Middle frontal gyrus (tissue), 1 donor: ENCODE data around the gene ELMO1.

Source experiments
- DNase-seq: peaks from one replicate; pipeline ENCODE4 v3.0.0-alpha.2; 2015; ENCODE audit warnings: low spot score; ENCODE audit errors: extremely low spot score

ELMO1 gene

GRCh38 chr7:36854652-36855051, 594.0 kb downstream of the ELMO1 start:
- no peak for DNase-seq

- DNase-seq: no peak
Measured at GRCh38 chr7:36852931-36853330, 595.7 kb downstream of the ELMO1 start.

- no peak for DNase-seq
Measured at GRCh38 chr7:36852017-36852416, 596.6 kb downstream of the ELMO1 start.

GRCh38 chr7:36851382-36851781, 597.3 kb downstream of the ELMO1 start:
- no peak for DNase-seq

GRCh38 chr7:36847946-36848345, 600.7 kb downstream of the ELMO1 start:
- DNase-seq: no peak

- no peak for DNase-seq
Measured at GRCh38 chr7:36844374-36844773, 604.3 kb downstream of the ELMO1 start.

- DNase-seq: no peak
Measured at GRCh38 chr7:36840904-36841303, 607.8 kb downstream of the ELMO1 start.

GRCh38 chr7:36838616-36839225, 609.9 kb downstream of the ELMO1 start:
- DNase-seq: no peak

GRCh38 chr7:36831049-36831448, 617.6 kb downstream of the ELMO1 start:
- DNase-seq: no peak

- DNase-seq: no peak
Measured at GRCh38 chr7:36827726-36828703, 620.6 kb downstream of the ELMO1 start.

GRCh38 chr7:36825501-36825900, 623.2 kb downstream of the ELMO1 start:
- no peak for DNase-seq

- DNase-seq: no peak
Measured at GRCh38 chr7:36823353-36823752, 625.3 kb downstream of the ELMO1 start.

GRCh38 chr7:36821617-36822016, 627.0 kb downstream of the ELMO1 start:
- DNase-seq: no peak

- DNase-seq: no peak
Measured at GRCh38 chr7:36820527-36821170, 628.0 kb downstream of the ELMO1 start.

GRCh38 chr7:36819639-36820038, 629.0 kb downstream of the ELMO1 start:
- DNase-seq: no peak

- DNase-seq: no peak
Measured at GRCh38 chr7:36814311-36814710, 634.4 kb downstream of the ELMO1 start.

GRCh38 chr7:36811807-36812206, 636.9 kb downstream of the ELMO1 start:
- no peak for DNase-seq

GRCh38 chr7:36810489-36810888, 638.2 kb downstream of the ELMO1 start:
- DNase-seq: no peak

GRCh38 chr7:36810032-36810431, 638.6 kb downstream of the ELMO1 start:
- no peak for DNase-seq

- DNase-seq: no peak
Measured at GRCh38 chr7:36809510-36809909, 639.2 kb downstream of the ELMO1 start.

- DNase-seq: no peak
Measured at GRCh38 chr7:36809086-36809485, 639.6 kb downstream of the ELMO1 start.

- no peak for DNase-seq
Measured at GRCh38 chr7:36806891-36807290, 641.8 kb downstream of the ELMO1 start.
